Erythroblast (primary cell): ENCODE results near the gene SKOR1.

Source experiments
- GATA1 ChIP-seq: IDR thresholded peaks from 2 replicates; pipeline ENCODE4 v1.6.1; 2011; ENCODE audit warnings: low read depth, mild to moderate bottlenecking, control low read depth, low read length, moderate library complexity
- POLR2A ChIP-seq: IDR thresholded peaks from 2 replicates; pipeline ENCODE4 v1.6.1; 2011; ENCODE audit warnings: mild to moderate bottlenecking, low read length

GRCh38 chr15:67783303-67783702 is 42.0 kb upstream of the SKOR1 start:
- TF ChIP-seq POLR2A (no peak), GATA1 (no peak)
